ENCODE measurements around the gene AIFM2.

AIFM2 gene

DNA sequence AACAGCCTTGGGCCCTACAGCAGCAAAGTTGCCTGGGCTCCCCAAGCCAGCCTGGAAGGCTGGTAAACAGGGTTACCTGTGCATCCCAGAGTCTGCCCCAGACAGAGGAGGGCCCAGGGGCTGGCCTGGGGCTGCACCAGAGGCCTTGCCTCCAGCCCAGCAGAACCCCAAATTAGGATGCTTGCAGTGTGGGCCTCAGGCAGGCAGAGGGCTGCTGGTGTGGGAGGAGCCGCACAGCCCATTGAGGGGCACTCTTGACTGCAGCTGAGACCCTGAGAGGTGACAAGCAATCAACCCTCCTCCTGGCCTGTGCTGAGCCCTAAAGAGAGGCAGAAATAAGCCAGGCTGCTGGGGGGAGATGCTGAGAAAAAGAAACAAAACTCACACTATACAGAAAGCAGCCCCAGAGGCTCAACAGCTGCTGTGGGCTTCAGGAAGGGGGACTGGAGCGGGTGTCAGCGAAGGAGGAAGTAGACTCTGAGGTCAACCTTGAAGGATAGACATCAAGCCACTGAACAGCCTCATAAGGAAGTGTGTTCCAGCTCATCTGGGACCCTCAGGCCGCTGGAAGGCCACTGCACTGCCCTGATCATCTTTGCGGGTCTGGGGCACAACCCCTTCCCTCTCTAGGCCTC is 6.6 kb downstream of the AIFM2 start:
- Histone ChIP-seq H3K18ac (ENCODE audit: low read depth in 1 of 2, low read length in 2 of 2) (no peak overlapping the region), H3K79me1 (replicated peaks; ENCODE audit: low read length, poor library complexity, severe bottlenecking) (peaks cover 3% of the 10 kb centered on the region), H3K9ac (ENCODE audit: low read length) (no peak overlapping the region), H3K36me3 (ENCODE audit: control insufficient read depth in 1 of 2, insufficient read depth in 2 of 2, low read depth in 1 of 2, low read length in 2 of 2) (peaks cover 15 to 54% of the 10 kb centered on the region in 2 experiments), H2BK12ac (ENCODE audit: low read length in 2 of 2) (no peak overlapping the region), H3K4me3 (ENCODE audit: insufficient read depth in 1 of 2, low read depth in 1 of 2, low read length in 2 of 2) (no peak overlapping the region), H3K4me1 (ENCODE audit: control insufficient read depth, insufficient read depth, low read depth, low read length) (peaks cover 7% of the 10 kb centered on the region), H4K91ac (ENCODE audit: low read length) (no peak overlapping the region), H3K14ac (ENCODE audit: low read length in 2 of 2) (no peak overlapping the region), H2BK15ac (ENCODE audit: low read depth, poor library complexity, severe bottlenecking) (no peak overlapping the region), H3K9me3 (ENCODE audit: control insufficient read depth, low read length) (no peaks in the 10 kb centered on the region), H3K27ac (ENCODE audit: low read length, poor library complexity, severe bottlenecking) (no peak overlapping the region), H2AK5ac (ENCODE audit: low read length, severe bottlenecking) (no peak overlapping the region), H3K4ac (ENCODE audit: low read depth in 1 of 2, low read length in 2 of 2) (no peak overlapping the region), H3K23ac (ENCODE audit: low read length in 2 of 2) (no peak overlapping the region), H3K27me3 (ENCODE audit: control insufficient read depth in 1 of 2, insufficient read depth in 1 of 2, low read length in 2 of 2) (no peaks in the 10 kb centered on the region), H3K4me2 (ENCODE audit: low read length, poor library complexity, severe bottlenecking) (no peak overlapping the region), H2BK5ac (ENCODE audit: low read depth, low read length, poor library complexity, severe bottlenecking) (no peak overlapping the region), H4K8ac (ENCODE audit: low read length) (no peak overlapping the region), H2AFZ (ENCODE audit: low read depth, low read length) (no peak overlapping the region), H2BK120ac (ENCODE audit: low read depth, low read length) (no peak overlapping the region)
- DNase-seq, result no peak
- 94% methylated on average over 5 of the region's 5 CpGs for WGBS

DNA sequence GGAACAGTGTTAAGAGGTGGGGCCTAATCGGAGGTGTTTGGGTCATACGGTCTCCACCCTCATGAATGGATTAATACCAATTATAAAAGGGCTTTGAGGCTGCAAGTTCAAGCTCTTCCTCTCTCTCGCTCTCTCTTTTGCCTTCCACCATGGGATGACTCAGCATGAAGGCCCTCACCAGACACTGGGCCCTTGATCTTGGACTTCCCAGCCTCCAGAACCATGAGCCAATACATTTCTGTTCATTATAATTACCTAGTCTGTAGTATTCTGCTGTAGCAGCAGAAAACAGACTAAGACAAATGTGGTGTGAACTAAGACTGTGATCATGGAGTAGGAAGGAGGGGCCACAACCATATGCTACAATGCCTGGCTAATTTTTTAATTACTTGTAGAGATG is 7.7 kb downstream of the AIFM2 start:
- Histone ChIP-seq H3K23ac (ENCODE audit: low read length in 2 of 2) (no peak overlapping the region), H2BK12ac (ENCODE audit: low read length in 2 of 2) (no peak overlapping the region), H4K91ac (ENCODE audit: low read length) (no peak overlapping the region), H3K14ac (ENCODE audit: low read length in 2 of 2) (no peak overlapping the region), H3K4me2 (ENCODE audit: low read length, poor library complexity, severe bottlenecking) (no peak overlapping the region), H3K4me3 (ENCODE audit: insufficient read depth in 1 of 2, low read depth in 1 of 2, low read length in 2 of 2) (no peak overlapping the region), H3K4ac (ENCODE audit: low read depth in 1 of 2, low read length in 2 of 2) (no peak overlapping the region), H3K36me3 (ENCODE audit: control insufficient read depth in 1 of 2, insufficient read depth in 2 of 2, low read depth in 1 of 2, low read length in 2 of 2) (peaks cover 26 to 61% of the 10 kb centered on the region in 2 experiments), H2BK15ac (ENCODE audit: low read depth, poor library complexity, severe bottlenecking) (no peak overlapping the region), H4K8ac (ENCODE audit: low read length) (no peak overlapping the region), H3K4me1 (ENCODE audit: control insufficient read depth, insufficient read depth, low read depth, low read length) (peaks cover 7% of the 10 kb centered on the region), H3K27ac (ENCODE audit: low read length, poor library complexity, severe bottlenecking) (no peak overlapping the region), H2BK5ac (ENCODE audit: low read depth, low read length, poor library complexity, severe bottlenecking) (no peak overlapping the region), H3K9ac (ENCODE audit: low read length) (no peak overlapping the region), H3K9me3 (ENCODE audit: control insufficient read depth, low read length) (no peaks in the 10 kb centered on the region), H3K79me1 (replicated peaks; ENCODE audit: low read length, poor library complexity, severe bottlenecking) (peaks cover 3% of the 10 kb centered on the region), H3K18ac (ENCODE audit: low read depth in 1 of 2, low read length in 2 of 2) (no peak overlapping the region), H2BK120ac (ENCODE audit: low read depth, low read length) (no peak overlapping the region), H2AFZ (ENCODE audit: low read depth, low read length) (no peak overlapping the region), H3K27me3 (ENCODE audit: control insufficient read depth in 1 of 2, insufficient read depth in 1 of 2, low read length in 2 of 2) (no peaks in the 10 kb centered on the region), H2AK5ac (ENCODE audit: low read length, severe bottlenecking) (no peak overlapping the region)
- DNase-seq, result no peak
- 90% methylated on average over 3 of the region's 3 CpGs for WGBS

GRCh38 chr10:70124415-70124814 is 8.2 kb downstream of the AIFM2 start:
- Histone ChIP-seq H2BK12ac (ENCODE audit: low read length in 2 of 2) (no peak overlapping the region), H3K4me3 (ENCODE audit: insufficient read depth in 1 of 2, low read depth in 1 of 2, low read length in 2 of 2) (no peak overlapping the region), H4K8ac (ENCODE audit: low read length) (no peak overlapping the region), H3K9me3 (ENCODE audit: control insufficient read depth, low read length) (no peaks in the 10 kb centered on the region), H3K27me3 (ENCODE audit: control insufficient read depth in 1 of 2, insufficient read depth in 1 of 2, low read length in 2 of 2) (no peaks in the 10 kb centered on the region), H4K91ac (ENCODE audit: low read length) (no peak overlapping the region), H2BK15ac (ENCODE audit: low read depth, poor library complexity, severe bottlenecking) (no peak overlapping the region), H3K9ac (ENCODE audit: low read length) (no peak overlapping the region), H2BK120ac (ENCODE audit: low read depth, low read length) (no peak overlapping the region), H3K23ac (ENCODE audit: low read length in 2 of 2) (no peak overlapping the region), H2BK5ac (ENCODE audit: low read depth, low read length, poor library complexity, severe bottlenecking) (no peak overlapping the region), H3K4me2 (ENCODE audit: low read length, poor library complexity, severe bottlenecking) (no peak overlapping the region), H3K18ac (ENCODE audit: low read depth in 1 of 2, low read length in 2 of 2) (no peak overlapping the region), H3K4me1 (ENCODE audit: control insufficient read depth, insufficient read depth, low read depth, low read length) (peaks cover 7% of the 10 kb centered on the region), H3K4ac (ENCODE audit: low read depth in 1 of 2, low read length in 2 of 2) (no peak overlapping the region), H3K27ac (ENCODE audit: low read length, poor library complexity, severe bottlenecking) (no peak overlapping the region), H3K14ac (ENCODE audit: low read length in 2 of 2) (no peak overlapping the region), H3K79me1 (replicated peaks; ENCODE audit: low read length, poor library complexity, severe bottlenecking) (peaks cover 3% of the 10 kb centered on the region), H3K36me3 (ENCODE audit: control insufficient read depth in 1 of 2, insufficient read depth in 2 of 2, low read depth in 1 of 2, low read length in 2 of 2) (peaks cover 29 to 63% of the 10 kb centered on the region in 2 experiments), H2AK5ac (ENCODE audit: low read length, severe bottlenecking) (no peak overlapping the region), H2AFZ (ENCODE audit: low read depth, low read length) (no peak overlapping the region)
- DNase-seq, result no peak
- WGBS, result 83% methylated on average over 1 of the region's 1 CpG

GRCh38 chr10:70123817-70124216 is 8.8 kb downstream of the AIFM2 start:
- Histone ChIP-seq H4K91ac (ENCODE audit: low read length) (no peak overlapping the region), H3K4me1 (ENCODE audit: control insufficient read depth, insufficient read depth, low read depth, low read length) (peaks cover 7% of the 10 kb centered on the region), H3K4me2 (ENCODE audit: low read length, poor library complexity, severe bottlenecking) (no peak overlapping the region), H3K9me3 (ENCODE audit: control insufficient read depth, low read length) (no peaks in the 10 kb centered on the region), H3K23ac (ENCODE audit: low read length in 2 of 2) (no peak overlapping the region), H4K8ac (ENCODE audit: low read length) (no peak overlapping the region), H2BK15ac (ENCODE audit: low read depth, poor library complexity, severe bottlenecking) (no peak overlapping the region), H3K79me1 (replicated peaks; ENCODE audit: low read length, poor library complexity, severe bottlenecking) (peaks cover 3% of the 10 kb centered on the region), H3K27ac (ENCODE audit: low read length, poor library complexity, severe bottlenecking) (no peak overlapping the region), H3K4me3 (ENCODE audit: insufficient read depth in 1 of 2, low read depth in 1 of 2, low read length in 2 of 2) (no peak overlapping the region), H2BK120ac (ENCODE audit: low read depth, low read length) (no peak overlapping the region), H2AFZ (ENCODE audit: low read depth, low read length) (no peak overlapping the region), H2BK12ac (ENCODE audit: low read length in 2 of 2) (no peak overlapping the region), H3K14ac (ENCODE audit: low read length in 2 of 2) (peak overlapping the region in 1 of 2 experiments; percentile 44), H3K18ac (ENCODE audit: low read depth in 1 of 2, low read length in 2 of 2) (no peak overlapping the region), H2BK5ac (ENCODE audit: low read depth, low read length, poor library complexity, severe bottlenecking) (no peak overlapping the region), H3K4ac (ENCODE audit: low read depth in 1 of 2, low read length in 2 of 2) (no peak overlapping the region), H3K27me3 (ENCODE audit: control insufficient read depth in 1 of 2, insufficient read depth in 1 of 2, low read length in 2 of 2) (no peaks in the 10 kb centered on the region), H3K36me3 (ENCODE audit: control insufficient read depth in 1 of 2, insufficient read depth in 2 of 2, low read depth in 1 of 2, low read length in 2 of 2) (peaks cover 31 to 67% of the 10 kb centered on the region in 2 experiments), H3K9ac (ENCODE audit: low read length) (no peak overlapping the region), H2AK5ac (ENCODE audit: low read length, severe bottlenecking) (no peak overlapping the region)
- WGBS, result 99% methylated on average over 9 of the region's 10 CpGs
- no peak for DNase-seq

Measured in mesenchymal stem cell (in vitro differentiated cells and primary cell).